Karpas-422 (cell line): ENCODE measurements around the gene IFITM5. TPM values are rescaled to one million over a fixed set of nuclear protein-coding genes. Genes with fewer than 3 reads are reported as not detected.
"Not testable (repeated sequence)": the region's sequence is repeated elsewhere in the genome, so short reads cannot be mapped to it uniquely, and the experiment has no call there.

ENCODE experiments used
- DNase-seq: peaks from one replicate; pipeline ENCODE4 v3.0.0-alpha.2; 2015
- H2AFZ ChIP-seq: fragments of 200-600 bp; sonication (generic); 2 replicates; pipeline ENCODE4 v1.6.1; 2014; ENCODE audit warnings: antibody characterized with exemption, low read length, mixed read lengths
- H3K27ac ChIP-seq: fragments of 200-600 bp; sonication (generic); 2 replicates; pipeline ENCODE4 v1.5.1; 2014; ENCODE audit warnings: mild to moderate bottlenecking, low read length, moderate library complexity
- H3K27me3 ChIP-seq: fragments of 200-600 bp; sonication (generic); 2 replicates; pipeline ENCODE4 v1.6.1; 2014; ENCODE audit warnings: low read length, mixed read lengths
- H3K36me3 ChIP-seq: fragments of 200-600 bp; sonication (generic); 2 replicates; pipeline ENCODE4 v1.6.1; 2014; ENCODE audit warnings: low read length, mixed read lengths; ENCODE audit not compliant: insufficient read depth
- H3K4me1 ChIP-seq: fragments of 200-600 bp; sonication (generic); 2 replicates; pipeline ENCODE4 v1.6.1; 2014; ENCODE audit warnings: mild to moderate bottlenecking, low read length, mixed read lengths
- H3K4me2 ChIP-seq: fragments of 200-600 bp; sonication (generic); 2 replicates; pipeline ENCODE4 v1.6.1; 2014; ENCODE audit warnings: low read length, low read depth, mild to moderate bottlenecking; ENCODE audit not compliant: poor library complexity, severe bottlenecking
- H3K4me3 ChIP-seq: fragments of 200-600 bp; sonication (generic); 2 replicates; pipeline ENCODE4 v1.5.1; 2014; ENCODE audit warnings: mild to moderate bottlenecking, antibody characterized with exemption, low read length, mixed read lengths
- H3K79me2 ChIP-seq: fragments of 200-600 bp; sonication (generic); 2 replicates; pipeline ENCODE4 v1.6.1; 2014; ENCODE audit warnings: mild to moderate bottlenecking, low read length, mixed read lengths
- H3K9ac ChIP-seq: fragments of 200-600 bp; sonication (generic); 2 replicates; pipeline ENCODE4 v1.6.0; 2014; ENCODE audit warnings: low read length
- H3K9me2 ChIP-seq: fragments of 200-600 bp; sonication (generic), shearing (Covaris generic); replicated peaks from 2 replicates; pipeline ENCODE4 v1.6.0; 2014; ENCODE audit warnings: mild to moderate bottlenecking, low read length, moderate library complexity; ENCODE audit not compliant: insufficient read depth
- H3K9me3 ChIP-seq: fragments of 300-700, 200-600 bp; sonication (generic); 2 replicates; pipeline ENCODE4 v1.6.1; 2014; ENCODE audit warnings: low read length, mixed read lengths
- H4K20me1 ChIP-seq: fragments of 200-600 bp; sonication (generic); 2 replicates; pipeline ENCODE4 v1.6.1; 2014; ENCODE audit warnings: mild to moderate bottlenecking, antibody characterized with exemption, low read length, low read depth; ENCODE audit not compliant: insufficient read depth
- total RNA-seq: library from RNA; depleted of rRNA; stranded (reverse); fragments of >200 nt; shearing (Covaris generic); gene quantifications from 2 replicates; pipeline ENCODE4 v1.2.3, GENCODE V29; 2014; ENCODE audit warnings: low replicate concordance

IFITM5 gene
- total RNA-seq, 1 experiment from 2014 or later, result not detected

GRCh38 chr11:272195-272930, 27.0 kb downstream of the IFITM5 start:
- Histone ChIP-seq H3K36me3 (no peaks in the 10 kb centered on the region), H3K4me1 (peaks cover 37% of the 10 kb centered on the region), H3K79me2 (no peaks in the 10 kb centered on the region), H3K4me3 (no peak overlapping the region), H3K27ac (no peak overlapping the region), H2AFZ (no peak overlapping the region), H3K27me3 (no peaks in the 10 kb centered on the region; the same call in 1 of the 2 replicates), H4K20me1 (no peaks in the 10 kb centered on the region), H3K4me2 (no peak overlapping the region), H3K9me3 (no peaks in the 10 kb centered on the region), H3K9ac (no peak overlapping the region), H3K9me2 (no peaks in the 10 kb centered on the region)
- DNase-seq, result no peak

GRCh38 chr11:271319-271715, 28.0 kb downstream of the IFITM5 start:
- no peak overlapping the region for H3K27ac ChIP-seq
- H3K9ac ChIP-seq, result no peak overlapping the region
- H3K4me2 ChIP-seq, result no peak overlapping the region
- H3K27me3 ChIP-seq, result no peaks in the 10 kb centered on the region; the same call in 1 of the 2 replicates
- H3K9me2 ChIP-seq, result no peaks in the 10 kb centered on the region
- H2AFZ ChIP-seq, result no peak overlapping the region
- H3K4me3 ChIP-seq, result no peak overlapping the region
- H3K36me3 ChIP-seq, result no peaks in the 10 kb centered on the region
- no peak for DNase-seq
- H4K20me1 ChIP-seq, result no peaks in the 10 kb centered on the region
- H3K4me1 ChIP-seq, result peaks cover 37% of the 10 kb centered on the region
- H3K79me2 ChIP-seq, result no peaks in the 10 kb centered on the region
- no peaks in the 10 kb centered on the region for H3K9me3 ChIP-seq

GRCh38 chr11:270451-271318, 28.6 kb downstream of the IFITM5 start:
- H3K9ac ChIP-seq, result no peak overlapping the region
- no peaks in the 10 kb centered on the region for H3K27me3 ChIP-seq
- H2AFZ ChIP-seq, result no peak overlapping the region
- DNase-seq, result no peak
- no peak overlapping the region for H3K27ac ChIP-seq
- H3K4me1 ChIP-seq, result peaks cover 37% of the 10 kb centered on the region
- no peak overlapping the region for H3K4me3 ChIP-seq
- H3K9me3 ChIP-seq, result no peaks in the 10 kb centered on the region
- no peaks in the 10 kb centered on the region for H4K20me1 ChIP-seq
- H3K36me3 ChIP-seq, result no peaks in the 10 kb centered on the region
- no peaks in the 10 kb centered on the region for H3K79me2 ChIP-seq
- no peak overlapping the region for H3K4me2 ChIP-seq
- H3K9me2 ChIP-seq, result no peaks in the 10 kb centered on the region

- Histone ChIP-seq H3K4me2 (peak overlapping the region; percentile 78), H3K4me3 (peak overlapping the region; percentile 63), H3K27me3 (no peaks in the 10 kb centered on the region), H3K27ac (peak overlapping the region; percentile 92), H3K9ac (peak overlapping the region; percentile 79), H2AFZ (peak overlapping the region; percentile 90), H3K79me2 (no peaks in the 10 kb centered on the region), H4K20me1 (no peaks in the 10 kb centered on the region), H3K36me3 (no peaks in the 10 kb centered on the region), H3K4me1 (peaks cover 29% of the 10 kb centered on the region), H3K9me3 (no peaks in the 10 kb centered on the region), H3K9me2 (no peaks in the 10 kb centered on the region)
- peak; percentile 94 for DNase-seq
Measured at GRCh38 chr11:269146-269890, 30.0 kb downstream of the IFITM5 start.

- DNase-seq, result peak; percentile 77
- Histone ChIP-seq H3K4me1 (peaks cover 29% of the 10 kb centered on the region), H3K27ac (peak overlapping the region; percentile 92), H3K9ac (peak overlapping the region; percentile 79), H3K4me3 (peak overlapping the region; percentile 63), H3K4me2 (peak overlapping the region; percentile 78)
- not testable (repeated sequence) for H3K36me3 ChIP-seq, H3K9me3 ChIP-seq, H3K27me3 ChIP-seq, H3K79me2 ChIP-seq, H4K20me1 ChIP-seq, H2AFZ ChIP-seq, H3K9me2 ChIP-seq
Measured at GRCh38 chr11:268716-269145, 30.6 kb downstream of the IFITM5 start.

- no peaks in the 10 kb centered on the region for H3K9me3 ChIP-seq
- H3K9me2 ChIP-seq, result no peaks in the 10 kb centered on the region
- no peaks in the 10 kb centered on the region for H3K79me2 ChIP-seq
- peak; percentile 74 for DNase-seq
- H3K4me2 ChIP-seq, result peak overlapping the region; percentile 78
- H3K4me1 ChIP-seq, result peaks cover 29% of the 10 kb centered on the region
- H3K9ac ChIP-seq, result peak overlapping the region; percentile 79
- no peaks in the 10 kb centered on the region for H3K36me3 ChIP-seq
- peak overlapping the region; percentile 92 for H3K27ac ChIP-seq
- H4K20me1 ChIP-seq, result no peaks in the 10 kb centered on the region
- peak overlapping the region; percentile 27; the same call in 1 of the 2 replicates for H2AFZ ChIP-seq
- H3K4me3 ChIP-seq, result peak overlapping the region; percentile 63
- H3K27me3 ChIP-seq, result no peaks in the 10 kb centered on the region
Measured at GRCh38 chr11:267491-267994, 31.8 kb downstream of the IFITM5 start.

- Histone ChIP-seq H3K9me3 (no peaks in the 10 kb centered on the region), H2AFZ (no peak overlapping the region), H3K9ac (no peak overlapping the region), H3K4me3 (no peak overlapping the region), H3K4me2 (no peak overlapping the region), H4K20me1 (no peaks in the 10 kb centered on the region), H3K9me2 (no peaks in the 10 kb centered on the region), H3K27me3 (no peaks in the 10 kb centered on the region), H3K79me2 (no peaks in the 10 kb centered on the region), H3K36me3 (no peaks in the 10 kb centered on the region), H3K27ac (no peak overlapping the region), H3K4me1 (peaks cover 29% of the 10 kb centered on the region)
- peak; percentile 70 for DNase-seq
Measured at GRCh38 chr11:266676-267439, 32.5 kb downstream of the IFITM5 start.
